DOHH2 (cell line): Measurements from ENCODE around the gene ATG10.

Experiments used
- H3F3A ChIP-seq: fragments of 200-600 bp; sonication (generic), shearing (Covaris generic); 2 replicates; pipeline ENCODE4 v1.6.0; 2016; ENCODE audit warnings: antibody characterized with exemption, mild to moderate bottlenecking; ENCODE audit not compliant: control insufficient read depth, insufficient read depth
- H3K27ac ChIP-seq: fragments of 200-600 bp; sonication (generic); 2 replicates; pipeline ENCODE4 v1.5.1; 2014; ENCODE audit warnings: low read depth, mild to moderate bottlenecking, low read length, moderate library complexity
- H3K27me3 ChIP-seq: fragments of 200-600 bp; sonication (generic); 2 replicates; pipeline ENCODE4 v1.6.1; 2014; ENCODE audit warnings: mild to moderate bottlenecking, low read length, mixed read lengths; ENCODE audit not compliant: control insufficient read depth
- H3K36me3 ChIP-seq: fragments of 200-600 bp; sonication (generic); 2 replicates; pipeline ENCODE4 v1.6.1; 2014; ENCODE audit warnings: mild to moderate bottlenecking, low read length, moderate library complexity, mixed read lengths; ENCODE audit not compliant: control insufficient read depth
- H3K4me1 ChIP-seq: fragments of 200-600 bp; sonication (generic); 2 replicates; pipeline ENCODE4 v1.6.1; 2014; ENCODE audit warnings: mild to moderate bottlenecking, low read length, mixed read lengths; ENCODE audit not compliant: control insufficient read depth
- H3K4me2 ChIP-seq: fragments of 200-600 bp; sonication (generic); 2 replicates; pipeline ENCODE4 v1.6.0; 2014; ENCODE audit warnings: mild to moderate bottlenecking, low read length, moderate library complexity
- H3K4me3 ChIP-seq: fragments of 200-600 bp; sonication (generic); 2 replicates; pipeline ENCODE4 v1.5.1; 2014; ENCODE audit warnings: mild to moderate bottlenecking, low read length, mixed read lengths
- H3K79me2 ChIP-seq: fragments of 200-600 bp; sonication (generic); 2 replicates; pipeline ENCODE4 v1.6.1; 2014; ENCODE audit warnings: mild to moderate bottlenecking, low read length, mixed read lengths; ENCODE audit not compliant: control insufficient read depth
- H3K9me2 ChIP-seq: fragments of 200-600 bp; sonication (generic); replicated peaks from 2 replicates; pipeline ENCODE4 v1.6.1; 2014; ENCODE audit warnings: mild to moderate bottlenecking, low read length, mixed read lengths; ENCODE audit not compliant: control insufficient read depth
- H3K9me3 ChIP-seq: fragments of 200-600 bp; sonication (generic); 2 replicates; pipeline ENCODE4 v1.6.1; 2014; ENCODE audit warnings: antibody characterized with exemption, low read length, mixed read lengths; ENCODE audit not compliant: control insufficient read depth, insufficient read depth
- H4K20me1 ChIP-seq: fragments of 200-600 bp; sonication (generic); 2 replicates; pipeline ENCODE4 v1.6.0; 2014; ENCODE audit warnings: low read depth, mild to moderate bottlenecking, antibody characterized with exemption, low read length, moderate library complexity; ENCODE audit not compliant: control insufficient read depth, insufficient read depth
- CTCF ChIP-seq: fragments of 200-600 bp; sonication (generic); IDR thresholded peaks from one replicate; pipeline ENCODE4 v1.5.1; 2014; ENCODE audit warnings: antibody characterized with exemption, mild to moderate bottlenecking, low read depth, low read length; ENCODE audit not compliant: poor library complexity, severe bottlenecking
- EZH2phosphoT487 ChIP-seq: fragments of 200-600 bp; sonication (generic); IDR thresholded peaks from 2 replicates; pipeline ENCODE4 v1.6.1; 2017; ENCODE audit warnings: borderline replicate concordance, mild to moderate bottlenecking, antibody characterized with exemption, low read length, moderate library complexity, mixed read lengths

Gene ATG10

GRCh38 chr5:82217917-82218316 lies 246.1 kb downstream of the ATG10 start:
- no peak for TF ChIP-seq EZH2phosphoT487
- H3K4me1 ChIP-seq: no peaks in the 10 kb centered on the region
- H3K36me3 ChIP-seq: no peaks in the 10 kb centered on the region
- no peaks in the 10 kb centered on the region for H3K9me3 ChIP-seq
- no peak overlapping the region for H3K27ac ChIP-seq
- H3K9me2 ChIP-seq: no peaks in the 10 kb centered on the region
- H3K79me2 ChIP-seq: no peaks in the 10 kb centered on the region
- no peak overlapping the region for H3K4me2 ChIP-seq
- no peaks in the 10 kb centered on the region for H3K27me3 ChIP-seq
- H4K20me1 ChIP-seq: no peaks in the 10 kb centered on the region
- no peak overlapping the region for H3K4me3 ChIP-seq
- H3F3A ChIP-seq: no peaks in the 10 kb centered on the region

GRCh38 chr5:82218374-82219156 lies 246.7 kb downstream of the ATG10 start:
- H3K27ac ChIP-seq: no peak overlapping the region
- H3K9me2 ChIP-seq: no peaks in the 10 kb centered on the region
- H3K79me2 ChIP-seq: no peaks in the 10 kb centered on the region
- no peaks in the 10 kb centered on the region for H3K9me3 ChIP-seq
- H3K4me3 ChIP-seq: no peak overlapping the region
- H3K36me3 ChIP-seq: no peaks in the 10 kb centered on the region
- no peaks in the 10 kb centered on the region for H3K27me3 ChIP-seq
- H3F3A ChIP-seq: no peaks in the 10 kb centered on the region
- no peak for TF ChIP-seq CTCF
- no peak for TF ChIP-seq EZH2phosphoT487
- H3K4me2 ChIP-seq: no peak overlapping the region
- H3K4me1 ChIP-seq: no peaks in the 10 kb centered on the region
- no peaks in the 10 kb centered on the region for H4K20me1 ChIP-seq

DNA sequence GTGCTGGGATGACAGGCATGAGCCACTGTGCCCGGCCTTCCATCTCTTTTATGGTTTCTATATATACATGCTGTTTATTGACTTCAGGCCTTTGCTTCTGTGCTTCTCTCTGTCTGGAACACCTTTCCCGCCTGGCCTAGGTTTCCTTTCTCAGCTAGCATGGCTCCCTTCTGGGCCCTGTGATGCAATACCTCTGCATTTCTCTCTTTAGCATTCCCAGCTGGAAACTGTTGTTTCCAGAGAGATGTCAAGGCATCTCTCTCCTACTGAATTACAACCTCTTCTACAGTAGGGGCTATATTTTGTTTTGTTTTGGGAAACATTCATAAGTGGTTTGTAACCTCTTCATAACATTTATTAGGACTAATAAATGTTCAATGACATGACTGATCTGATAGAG lies 249.2 kb downstream of the ATG10 start:
- H3K4me2 ChIP-seq: no peak overlapping the region
- H3K27ac ChIP-seq: no peak overlapping the region
- H4K20me1 ChIP-seq: no peaks in the 10 kb centered on the region
- H3K36me3 ChIP-seq: no peaks in the 10 kb centered on the region
- 0 out of 2 replicates have a peak, but pooled peaks cover 2% of the 10 kb centered on the region for H3K4me1 ChIP-seq
- no peaks in the 10 kb centered on the region for H3K27me3 ChIP-seq
- no peak overlapping the region for H3K4me3 ChIP-seq
- no peaks in the 10 kb centered on the region for H3K9me2 ChIP-seq
- no peaks in the 10 kb centered on the region for H3F3A ChIP-seq
- no peaks in the 10 kb centered on the region for H3K9me3 ChIP-seq
- TF ChIP-seq EZH2phosphoT487 (no peak), CTCF (no peak)
- no peaks in the 10 kb centered on the region for H3K79me2 ChIP-seq
